ENCODE measurements around the gene TSPAN16.
A peak's percentile ranks its signal among the peaks of the same experiment; 100 is the strongest.

- TF ChIP-seq CTCF (IDR thresholded peaks at IDR 0.05 in 8 of 11, conservative IDR thresholded peaks at IDR 0.05 in 3 of 11) (no peak), POLR2A (IDR thresholded peaks at IDR 0.05) (no peak), POLR2AphosphoS5 (IDR thresholded peaks at IDR 0.05) (peak in 1 of 3 donors; percentile 24)
Observed at GRCh38 chr19:11356676-11357550, 61.0 kb downstream of the TSPAN16 start.

Measured in spleen (tissue), 7 donors.